Gastroesophageal sphincter (tissue), 4 donors: Measurements from ENCODE around the gene MYO18A. TPM values are rescaled to one million over a fixed set of nuclear protein-coding genes. Genes with fewer than 3 reads are reported as not detected.
A peak's percentile ranks its signal among the peaks of the same experiment; 100 is the strongest.

Source experiments
- ATAC-seq: fragments of 150-250 bp; one replicate; pipeline ENCODE4 v1.9.1; 2016; ENCODE audit warnings: mild to moderate bottlenecking, moderate library complexity
- H3K27ac ChIP-seq, 4 donors: fragments of 200-600 bp; sonication (generic) in 3 of 4; 1 replicate in 3 of 4; 2 replicates in 1 of 4; pipeline ENCODE4 v1.5.1; 2016 to 2019
- H3K27me3 ChIP-seq: fragments of 200-600 bp; sonication (generic); one replicate; pipeline ENCODE4 v1.5.1; 2019
- H3K36me3 ChIP-seq, 2 donors: fragments of 200-600 bp; sonication (generic); one replicate each; pipeline ENCODE4 v1.5.1; 2019; ENCODE audit warnings: control low read depth in 1 of 2
- H3K4me1 ChIP-seq, 3 donors: fragments of 200-600 bp; sonication (generic); 1 replicate in 2 of 3; 2 replicates in 1 of 3; pipeline ENCODE4 v1.5.1; 2016 to 2019; ENCODE audit warnings: control low read depth in 2 of 3
- H3K4me3 ChIP-seq, 2 donors: fragments of 200-600 bp; sonication (generic); one replicate each; pipeline ENCODE4 v1.5.1; 2019; ENCODE audit warnings: mild to moderate bottlenecking in 1 of 2, moderate library complexity in 1 of 2
- H3K9me3 ChIP-seq, 3 donors: fragments of 200-600 bp; sonication (generic); one replicate each; pipeline ENCODE4 v1.5.1; 2017 to 2019; ENCODE audit warnings: control low read depth in 2 of 3
- CTCF ChIP-seq, 4 experiments: fragments of 200-600 bp in 2 of 4; fragments of 450-650 bp in 2 of 4; sonication (generic) in 1 of 4; IDR thresholded peaks; one replicate each; pipeline ENCODE4 v1.5.1; 2017 to 2019; ENCODE audit warnings: antibody characterized with exemption in 4 of 4, mild to moderate bottlenecking in 2 of 4, moderate library complexity in 2 of 4
- EP300 ChIP-seq: sonication (generic); formaldehyde crosslinking; IDR thresholded peaks from one replicate; pipeline ENCODE4 v1.6.1; 2017; ENCODE audit warnings: antibody characterized with exemption, mild to moderate bottlenecking
- POLR2A ChIP-seq, 2 donors: fragments of 450-650 bp; IDR thresholded peaks; one replicate each; pipeline ENCODE4 v1.6.1; 2017; ENCODE audit warnings: antibody characterized with exemption in 2 of 2, mild to moderate bottlenecking in 2 of 2, moderate library complexity in 1 of 2
- POLR2AphosphoS5 ChIP-seq: sonication (generic); formaldehyde crosslinking; IDR thresholded peaks from one replicate; pipeline ENCODE4 v1.6.1; 2017; ENCODE audit warnings: antibody characterized with exemption
- WGBS, 2 donors: methylation state at CpG; one replicate each; pipeline ENCODE4 v1.1.5; 2018; ENCODE audit warnings: low coverage in 1 of 2; 5-methylcytosine and 5-hydroxymethylcytosine counted together
- total RNA-seq, 4 donors: library from RNA; depleted of rRNA; stranded (reverse); fragments of >200 nt; gene quantifications; one replicate each; pipeline ENCODE4 v1.1.0, GENCODE V29; 2016

MYO18A gene
- total RNA-seq, 4 donors from 2014 or later = 45.5 to 70.5 (median 56.5) TPM

GRCh38 chr17:29085223-29085622 lies 95.0 kb downstream of the MYO18A start:
- H3K9me3 ChIP-seq = no peaks in the 10 kb centered on the region
- no peak for ATAC-seq
- no peak overlapping the region for H3K4me3 ChIP-seq
- peaks cover 0 to 7% (median 0%) of the 10 kb centered on the region in 3 donors for H3K4me1 ChIP-seq
- H3K27ac ChIP-seq = no peak overlapping the region
- WGBS, 2 donors = 87% methylated on average over 3 of the region's 12 CpGs; no CpG with 5 or more reads in 1 of the 2 donors
- TF ChIP-seq EP300 (no peak), POLR2AphosphoS5 (no peak), POLR2A (IDR thresholded peaks at IDR 0.05) (no peak), CTCF (IDR thresholded peaks at IDR 0.05) (no peak)
- no peaks in the 10 kb centered on the region for H3K27me3 ChIP-seq
- peaks cover 0 to 100% of the 10 kb centered on the region in 2 donors for H3K36me3 ChIP-seq

GRCh38 chr17:29084541-29085146 lies 95.6 kb downstream of the MYO18A start:
- H3K27ac ChIP-seq = no peak overlapping the region
- 76 to 80% methylated on average over 1 to 12 of the region's 21 CpGs for WGBS, 2 donors
- peaks cover 0 to 7% (median 0%) of the 10 kb centered on the region in 3 donors for H3K4me1 ChIP-seq
- no peaks in the 10 kb centered on the region for H3K27me3 ChIP-seq
- no peak overlapping the region for H3K4me3 ChIP-seq
- TF ChIP-seq EP300 = no peak
- no peak for TF ChIP-seq CTCF (IDR thresholded peaks at IDR 0.05)
- TF ChIP-seq POLR2A (IDR thresholded peaks at IDR 0.05) = no peak
- TF ChIP-seq POLR2AphosphoS5 = peak; percentile 21
- peaks cover 0 to 100% of the 10 kb centered on the region in 2 donors for H3K36me3 ChIP-seq
- H3K9me3 ChIP-seq = no peaks in the 10 kb centered on the region
- no peak for ATAC-seq

GRCh38 chr17:29080965-29081364 lies 99.2 kb downstream of the MYO18A start:
- no peak overlapping the region for H3K27ac ChIP-seq
- H3K9me3 ChIP-seq = no peaks in the 10 kb centered on the region
- TF ChIP-seq EP300 (no peak), CTCF (IDR thresholded peaks at IDR 0.05) (no peak), POLR2AphosphoS5 (no peak)
- ATAC-seq = no peak
- no peaks in the 10 kb centered on the region for H3K27me3 ChIP-seq
- 81 to 85% methylated on average over 6 to 8 of the region's 14 CpGs for WGBS, 2 donors
- H3K36me3 ChIP-seq = peaks cover 0 to 94% of the 10 kb centered on the region in 2 donors
- peaks cover 0 to 14% (median 0%) of the 10 kb centered on the region in 3 donors for H3K4me1 ChIP-seq
- H3K4me3 ChIP-seq = no peak overlapping the region

GRCh38 chr17:29080323-29080722 lies 99.9 kb downstream of the MYO18A start:
- WGBS, 2 donors = no CpG with 5 or more reads among the region's 33 CpGs
- H3K27ac ChIP-seq = no peak overlapping the region
- TF ChIP-seq CTCF (IDR thresholded peaks at IDR 0.05) = no peak
- TF ChIP-seq POLR2AphosphoS5 = no peak
- no peak for TF ChIP-seq POLR2A (IDR thresholded peaks at IDR 0.05)
- no peak for TF ChIP-seq EP300
- H3K4me3 ChIP-seq = no peak overlapping the region
- H3K27me3 ChIP-seq = no peaks in the 10 kb centered on the region
- H3K36me3 ChIP-seq = peaks cover 0 to 94% of the 10 kb centered on the region in 2 donors
- no peaks in the 10 kb centered on the region for H3K9me3 ChIP-seq
- H3K4me1 ChIP-seq = peaks cover 0 to 14% (median 0%) of the 10 kb centered on the region in 3 donors
- no peak for ATAC-seq

- Histone ChIP-seq H3K36me3 (peaks cover 0 to 92% of the 10 kb centered on the region in 2 donors), H3K9me3 (no peaks in the 10 kb centered on the region), H3K4me1 (peaks cover 0 to 10% (median 0%) of the 10 kb centered on the region in 3 donors), H3K4me3 (no peak overlapping the region), H3K27me3 (no peaks in the 10 kb centered on the region), H3K27ac (no peak overlapping the region)
- no peak for ATAC-seq
- WGBS, 2 donors = 77% methylated on average over 6 of the region's 33 CpGs; no CpG with 5 or more reads in 1 of the 2 donors
- TF ChIP-seq POLR2A (IDR thresholded peaks at IDR 0.05) (no peak), POLR2AphosphoS5 (no peak), EP300 (no peak), CTCF (IDR thresholded peaks at IDR 0.05) (no peak)
Observed at GRCh38 chr17:29079887-29080286, 100.3 kb downstream of the MYO18A start.
